SK-N-SH (cell line): Measurements from ENCODE around the gene NFIA. TPM values are rescaled to one million over a fixed set of nuclear protein-coding genes. Genes with fewer than 3 reads are reported as not detected.

ENCODE experiments used
- CTCF ChIA-PET: fragments of 300-600, 350-600 bp; formaldehyde crosslinking; extraction: SDS; loops from one replicate; lab custom pipeline; 2021; lab: Yijun Ruan, JAX
- POLR2A ChIA-PET: fragments of 350-600 bp; sonication (Branson Sonifier 250); formaldehyde crosslinking; extraction: SDS; loops from one replicate; lab custom pipeline; 2020; ENCODE audit warnings: antibody characterized with exemption, inconsistent platforms; lab: Yijun Ruan, JAX
- DNase-seq: peaks from one replicate; pipeline ENCODE4 v3.0.0; 2012
- H2AFZ ChIP-seq: fragments of 200-600 bp; sonication (generic); 2 replicates; pipeline ENCODE4 v1.8.1; 2016; ENCODE audit warnings: antibody characterized with exemption, mild to moderate bottlenecking, low read depth
- H3F3A ChIP-seq: fragments of 200-600 bp; sonication (generic); replicated peaks from 2 replicates; pipeline ENCODE3; 2016; ENCODE audit warnings: antibody characterized with exemption, mild to moderate bottlenecking; ENCODE audit not compliant: insufficient read depth
- H3K27ac ChIP-seq, 2 experiments: fragments of 200-500 bp in 1 of 2; fragments of 200-600 bp in 1 of 2; sonication (Bioruptor generic) in 1 of 2; sonication (generic), shearing (Covaris generic) in 1 of 2; 2 replicates each; pipeline versions ENCODE4 v1.5.1 to v1.6.1; 2014 to 2016; ENCODE audit warnings: low read depth in 2 of 2, inconsistent platforms in 1 of 2, low read length in 1 of 2, mild to moderate bottlenecking in 1 of 2, mixed read lengths in 1 of 2
- H3K27me3 ChIP-seq: fragments of 200-600 bp; sonication (generic), shearing (Covaris generic); 2 replicates; pipeline ENCODE4 v1.6.1; 2016; ENCODE audit warnings: mixed run types; ENCODE audit not compliant: insufficient read depth
- H3K36me3 ChIP-seq, 2 experiments: fragments of 200-500 bp in 1 of 2; fragments of 200-600 bp in 1 of 2; sonication (Bioruptor generic) in 1 of 2; sonication (generic) in 1 of 2; replicated peaks in 1 of 2; 2 replicates each; pipeline versions ENCODE3 to v1.5.1; 2014 to 2016; ENCODE audit warnings: low read length in 1 of 2, mild to moderate bottlenecking in 1 of 2; ENCODE audit not compliant: insufficient read depth in 2 of 2, control insufficient read depth in 1 of 2
- H3K4me1 ChIP-seq, 2 experiments: fragments of 200-500 bp in 1 of 2; fragments of 200-600 bp in 1 of 2; sonication (Bioruptor generic) in 1 of 2; sonication (generic), shearing (Covaris generic) in 1 of 2; 2 replicates each; pipeline versions ENCODE4 v1.5.1 to v1.6.1; 2014 to 2016; ENCODE audit warnings: low read depth in 1 of 2, low read length in 1 of 2, mixed run types in 1 of 2; ENCODE audit not compliant: insufficient read depth in 2 of 2, control insufficient read depth in 1 of 2
- H3K4me2 ChIP-seq: fragments of 200-600 bp; sonication (generic), shearing (Covaris generic); 2 replicates; pipeline ENCODE4 v1.6.1; 2017; ENCODE audit warnings: mixed run types
- H3K4me3 ChIP-seq, 2 experiments: fragments of 200-500 bp in 1 of 2; fragments of 200-600 bp in 1 of 2; sonication (Bioruptor generic) in 1 of 2; sonication (generic), shearing (Covaris generic) in 1 of 2; 2 replicates each; pipeline versions ENCODE4 v1.5.1 to v1.8.1; 2014 to 2016; ENCODE audit warnings: low read depth in 2 of 2, inconsistent platforms in 1 of 2, low read length in 1 of 2, mild to moderate bottlenecking in 1 of 2, mixed read lengths in 1 of 2, moderate library complexity in 1 of 2
- H3K79me2 ChIP-seq: fragments of 200-600 bp; sonication (generic); 2 replicates; pipeline ENCODE4 v1.8.1; 2017; ENCODE audit warnings: mild to moderate bottlenecking; ENCODE audit not compliant: insufficient read depth
- H3K9ac ChIP-seq: fragments of 200-600 bp; sonication (generic); 2 replicates; pipeline ENCODE4 v1.6.1; 2017; ENCODE audit warnings: mixed run types
- H3K9me2 ChIP-seq: fragments of 200-600 bp; sonication (generic); 2 replicates; pipeline ENCODE4 v1.6.1; 2017; ENCODE audit warnings: mixed run types
- H3K9me3 ChIP-seq: fragments of 200-600 bp; sonication (generic); 2 replicates; pipeline ENCODE4 v1.6.1; 2017; ENCODE audit warnings: mixed run types, mild to moderate bottlenecking, moderate library complexity
- H4K20me1 ChIP-seq: fragments of 200-600 bp; sonication (generic); 2 replicates; pipeline ENCODE4 v1.6.1; 2017; ENCODE audit warnings: mild to moderate bottlenecking, mixed run types; ENCODE audit not compliant: insufficient read depth
- FOSL2 ChIP-seq: IDR thresholded peaks from 2 replicates; pipeline ENCODE4 v1.4.0; 2012; ENCODE audit warnings: low read depth, mild to moderate bottlenecking, moderate library complexity, borderline replicate concordance
- JUND ChIP-seq: IDR thresholded peaks from 2 replicates; pipeline ENCODE4 v1.4.0; 2012
- NRF1 ChIP-seq: IDR thresholded peaks from 2 replicates; pipeline ENCODE4 v1.6.1; 2012; ENCODE audit warnings: low read depth, mild to moderate bottlenecking, low read length
- POLR2AphosphoS5 ChIP-seq: IDR thresholded peaks from 2 replicates; pipeline ENCODE4 v1.6.1; 2012; ENCODE audit warnings: low read depth, low read length
- RAD21 ChIP-seq: IDR thresholded peaks from 2 replicates; pipeline ENCODE4 v1.6.1; 2012; ENCODE audit warnings: mild to moderate bottlenecking, low read length
- RXRA ChIP-seq: IDR thresholded peaks from 2 replicates; pipeline ENCODE4 v1.4.0; 2012; ENCODE audit warnings: low read depth, mild to moderate bottlenecking, borderline replicate concordance
- SIN3A ChIP-seq: IDR thresholded peaks from 2 replicates; pipeline ENCODE4 v1.6.1; 2012; ENCODE audit warnings: low read depth, mild to moderate bottlenecking, low read length, moderate library complexity, borderline replicate concordance
- SMC3 ChIP-seq: IDR thresholded peaks from 2 replicates; pipeline ENCODE4 v1.6.1; 2012; ENCODE audit warnings: low read depth, low read length, improper control_type of control experiment
- TEAD4 ChIP-seq: IDR thresholded peaks from 2 replicates; pipeline ENCODE4 v1.4.0; 2012; ENCODE audit warnings: mild to moderate bottlenecking, borderline replicate concordance; ENCODE audit not compliant: insufficient read depth
- WGBS: methylation state at CpG from one replicate; pipeline ENCODE4 v1.1.6; 2017; ENCODE audit warnings: low lambda C conversion rate; 5-methylcytosine and 5-hydroxymethylcytosine counted together
- polyA plus RNA-seq, 3 experiments: library from polyadenylated mRNA; depleted of rRNA; stranded (reverse); fragments of >200 nt; gene quantifications; 2 replicates each; pipeline ENCODE4 v1.2.3, GENCODE V29; 2012
- TF ChIP-seq, protein P1 (sequence below): IDR thresholded peaks from 2 replicates; pipeline ENCODE4 v1.6.1; 2012; ENCODE audit warnings: mild to moderate bottlenecking, low read depth, low read length, moderate library complexity
- TF ChIP-seq, protein P2 (sequence below): IDR thresholded peaks from 2 replicates; pipeline ENCODE4 v1.4.0; 2012; ENCODE audit warnings: low read depth, borderline replicate concordance
- TF ChIP-seq, protein P3 (sequence below): fragments of 200-600 bp; sonication (generic); IDR thresholded peaks from 2 replicates; pipeline ENCODE4 v1.6.1; 2017; ENCODE audit warnings: antibody characterized with exemption, mild to moderate bottlenecking, moderate library complexity
- TF ChIP-seq, protein P4 (sequence below): fragments of 150-350 bp; IDR thresholded peaks from 2 replicates; pipeline ENCODE4 v1.6.1; 2017; ENCODE audit warnings: antibody characterized with exemption, low read length, low read depth, borderline replicate concordance
- TF ChIP-seq, protein P5 (sequence below): IDR thresholded peaks from 2 replicates; pipeline ENCODE4 v1.4.0; 2012; ENCODE audit warnings: low read depth

NFIA gene
- polyA plus RNA-seq, 1 of the 3 experiments (the other 2 are of a cell fraction) = 3.3 TPM

DNA sequence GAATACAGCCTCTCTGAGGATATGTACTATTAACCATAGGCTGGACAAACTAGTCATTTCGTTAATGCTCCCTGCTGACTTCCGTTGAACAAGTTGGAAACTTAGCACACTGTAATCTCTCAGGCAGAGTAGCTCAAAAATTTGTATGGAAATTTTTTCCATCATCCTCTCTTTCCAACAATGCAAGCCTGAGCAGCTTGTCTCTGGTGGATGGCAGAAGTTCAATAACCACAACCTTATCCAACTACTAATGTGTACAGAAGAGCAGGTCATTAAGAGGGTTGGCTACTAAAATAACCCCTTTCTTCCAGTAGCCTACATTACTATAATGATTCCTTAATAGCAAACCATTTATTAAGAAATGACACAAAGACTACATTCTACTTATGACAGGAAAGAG, 262.3 kb downstream of the NFIA start (continued):
- TF ChIP-seq, protein P1, sequence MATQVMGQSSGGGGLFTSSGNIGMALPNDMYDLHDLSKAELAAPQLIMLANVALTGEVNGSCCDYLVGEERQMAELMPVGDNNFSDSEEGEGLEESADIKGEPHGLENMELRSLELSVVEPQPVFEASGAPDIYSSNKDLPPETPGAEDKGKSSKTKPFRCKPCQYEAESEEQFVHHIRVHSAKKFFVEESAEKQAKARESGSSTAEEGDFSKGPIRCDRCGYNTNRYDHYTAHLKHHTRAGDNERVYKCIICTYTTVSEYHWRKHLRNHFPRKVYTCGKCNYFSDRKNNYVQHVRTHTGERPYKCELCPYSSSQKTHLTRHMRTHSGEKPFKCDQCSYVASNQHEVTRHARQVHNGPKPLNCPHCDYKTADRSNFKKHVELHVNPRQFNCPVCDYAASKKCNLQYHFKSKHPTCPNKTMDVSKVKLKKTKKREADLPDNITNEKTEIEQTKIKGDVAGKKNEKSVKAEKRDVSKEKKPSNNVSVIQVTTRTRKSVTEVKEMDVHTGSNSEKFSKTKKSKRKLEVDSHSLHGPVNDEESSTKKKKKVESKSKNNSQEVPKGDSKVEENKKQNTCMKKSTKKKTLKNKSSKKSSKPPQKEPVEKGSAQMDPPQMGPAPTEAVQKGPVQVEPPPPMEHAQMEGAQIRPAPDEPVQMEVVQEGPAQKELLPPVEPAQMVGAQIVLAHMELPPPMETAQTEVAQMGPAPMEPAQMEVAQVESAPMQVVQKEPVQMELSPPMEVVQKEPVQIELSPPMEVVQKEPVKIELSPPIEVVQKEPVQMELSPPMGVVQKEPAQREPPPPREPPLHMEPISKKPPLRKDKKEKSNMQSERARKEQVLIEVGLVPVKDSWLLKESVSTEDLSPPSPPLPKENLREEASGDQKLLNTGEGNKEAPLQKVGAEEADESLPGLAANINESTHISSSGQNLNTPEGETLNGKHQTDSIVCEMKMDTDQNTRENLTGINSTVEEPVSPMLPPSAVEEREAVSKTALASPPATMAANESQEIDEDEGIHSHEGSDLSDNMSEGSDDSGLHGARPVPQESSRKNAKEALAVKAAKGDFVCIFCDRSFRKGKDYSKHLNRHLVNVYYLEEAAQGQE = no peak
- no peak for TF ChIP-seq RAD21
- TF ChIP-seq RXRA = no peak
- no peak for TF ChIP-seq TEAD4
- TF ChIP-seq SIN3A = no peak
- no peak for TF ChIP-seq FOSL2

DNA sequence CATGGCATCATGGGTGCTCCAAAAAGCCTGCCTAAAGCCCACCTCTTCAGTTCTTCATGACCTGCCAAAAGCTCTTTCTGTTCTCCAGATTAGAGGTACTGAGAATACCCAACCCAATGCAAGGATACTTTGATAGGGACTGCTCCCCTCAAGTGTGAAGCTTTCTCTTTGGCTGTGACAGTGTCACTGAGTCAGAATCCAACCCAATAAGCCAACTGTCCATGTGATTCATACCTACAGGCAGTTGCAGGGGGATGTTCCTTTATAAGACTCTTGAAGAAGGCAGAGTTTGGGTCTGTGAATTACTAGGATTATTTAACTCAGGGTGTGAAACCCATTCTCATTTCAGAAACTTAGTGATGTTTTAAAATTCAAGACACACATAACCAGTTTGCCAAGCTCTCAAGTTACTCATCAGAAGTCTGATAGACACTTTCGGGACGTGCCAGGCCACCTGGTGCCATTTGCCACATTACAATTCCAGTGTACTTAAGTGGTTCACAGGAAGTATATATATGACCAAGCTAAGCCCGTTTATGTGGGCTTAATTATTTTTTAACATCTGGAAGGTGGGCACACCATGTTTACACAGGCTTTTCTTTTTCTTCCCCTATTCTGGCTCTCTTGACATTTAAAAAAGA, 265.8 kb downstream of the NFIA start:
- POLR2A ChIA-PET = no interaction called here
- Histone ChIP-seq H3K4me3 (no peak overlapping the region), H4K20me1 (no peaks in the 10 kb centered on the region), H3F3A (no peaks in the 10 kb centered on the region), H3K4me2 (no peak overlapping the region), H3K36me3 (peaks cover 0 to 7% of the 10 kb centered on the region in 2 experiments), H3K79me2 (no peaks in the 10 kb centered on the region), H3K27me3 (no peaks in the 10 kb centered on the region), H3K9me3 (no peaks in the 10 kb centered on the region), H3K9me2 (no peaks in the 10 kb centered on the region), H3K27ac (no peak overlapping the region), H3K4me1 (no peaks in the 10 kb centered on the region), H3K9ac (no peak overlapping the region), H2AFZ (no peak overlapping the region)
- WGBS = 97% methylated on average over 3 of the region's 3 CpGs
- CTCF ChIA-PET = interaction anchor here (1.2 kb wide), 1 partner anchor 10 kb away, joined by 8 read pairs; no protein-coding TSS in a partner anchor
- no peak for DNase-seq
- TF ChIP-seq, protein P2, sequence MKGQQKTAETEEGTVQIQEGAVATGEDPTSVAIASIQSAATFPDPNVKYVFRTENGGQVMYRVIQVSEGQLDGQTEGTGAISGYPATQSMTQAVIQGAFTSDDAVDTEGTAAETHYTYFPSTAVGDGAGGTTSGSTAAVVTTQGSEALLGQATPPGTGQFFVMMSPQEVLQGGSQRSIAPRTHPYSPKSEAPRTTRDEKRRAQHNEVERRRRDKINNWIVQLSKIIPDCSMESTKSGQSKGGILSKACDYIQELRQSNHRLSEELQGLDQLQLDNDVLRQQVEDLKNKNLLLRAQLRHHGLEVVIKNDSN = no peak

DNA sequence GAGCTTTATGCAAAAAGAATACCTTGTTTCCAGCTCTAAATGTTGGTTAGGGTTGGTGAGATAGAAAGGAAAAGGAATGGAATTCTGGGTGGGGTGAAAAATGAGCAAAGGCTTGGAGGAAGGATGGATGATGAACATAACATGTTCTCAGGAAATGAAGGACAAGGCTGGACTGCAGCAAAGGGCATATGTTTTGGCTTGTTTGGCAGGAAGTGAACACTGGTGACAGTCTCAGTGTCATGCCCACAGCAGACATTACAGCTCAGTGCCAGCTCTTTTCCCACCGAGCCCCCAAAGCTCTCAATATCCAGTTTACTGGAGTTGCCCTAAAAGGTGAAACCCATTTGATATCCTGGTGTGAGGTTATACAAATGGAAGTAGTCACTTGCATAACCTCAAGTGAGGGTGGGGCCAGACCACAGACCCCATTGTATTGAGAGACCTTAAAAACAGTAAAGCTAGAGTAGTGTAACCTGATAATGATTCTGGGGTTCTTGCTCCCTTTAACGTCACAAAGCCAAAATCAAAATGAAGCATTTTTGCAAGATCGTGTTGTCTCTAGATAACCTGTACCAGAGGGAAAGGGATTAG, 270.6 kb downstream of the NFIA start:
- ChIA-PET CTCF (interaction anchor here (0.6 to 1.5 kb wide), 4 partner anchors 14 to 1001 kb away, joined by 3 to 6 read pairs (median 4); no protein-coding TSS in a partner anchor), POLR2A (interaction anchor here (0.6 kb wide), 1 partner anchor 483 kb away, joined by 4 read pairs; no protein-coding TSS in a partner anchor)
- no peaks in the 10 kb centered on the region for H3F3A ChIP-seq
- TF ChIP-seq SMC3 (no peak), SIN3A (no peak), JUND (no peak), POLR2AphosphoS5 (no peak), RXRA (no peak), TEAD4 (no peak), RAD21 (no peak), NRF1 (no peak)
- TF ChIP-seq, protein P3, sequence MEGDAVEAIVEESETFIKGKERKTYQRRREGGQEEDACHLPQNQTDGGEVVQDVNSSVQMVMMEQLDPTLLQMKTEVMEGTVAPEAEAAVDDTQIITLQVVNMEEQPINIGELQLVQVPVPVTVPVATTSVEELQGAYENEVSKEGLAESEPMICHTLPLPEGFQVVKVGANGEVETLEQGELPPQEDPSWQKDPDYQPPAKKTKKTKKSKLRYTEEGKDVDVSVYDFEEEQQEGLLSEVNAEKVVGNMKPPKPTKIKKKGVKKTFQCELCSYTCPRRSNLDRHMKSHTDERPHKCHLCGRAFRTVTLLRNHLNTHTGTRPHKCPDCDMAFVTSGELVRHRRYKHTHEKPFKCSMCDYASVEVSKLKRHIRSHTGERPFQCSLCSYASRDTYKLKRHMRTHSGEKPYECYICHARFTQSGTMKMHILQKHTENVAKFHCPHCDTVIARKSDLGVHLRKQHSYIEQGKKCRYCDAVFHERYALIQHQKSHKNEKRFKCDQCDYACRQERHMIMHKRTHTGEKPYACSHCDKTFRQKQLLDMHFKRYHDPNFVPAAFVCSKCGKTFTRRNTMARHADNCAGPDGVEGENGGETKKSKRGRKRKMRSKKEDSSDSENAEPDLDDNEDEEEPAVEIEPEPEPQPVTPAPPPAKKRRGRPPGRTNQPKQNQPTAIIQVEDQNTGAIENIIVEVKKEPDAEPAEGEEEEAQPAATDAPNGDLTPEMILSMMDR = no peak
- TF ChIP-seq, protein P4, sequence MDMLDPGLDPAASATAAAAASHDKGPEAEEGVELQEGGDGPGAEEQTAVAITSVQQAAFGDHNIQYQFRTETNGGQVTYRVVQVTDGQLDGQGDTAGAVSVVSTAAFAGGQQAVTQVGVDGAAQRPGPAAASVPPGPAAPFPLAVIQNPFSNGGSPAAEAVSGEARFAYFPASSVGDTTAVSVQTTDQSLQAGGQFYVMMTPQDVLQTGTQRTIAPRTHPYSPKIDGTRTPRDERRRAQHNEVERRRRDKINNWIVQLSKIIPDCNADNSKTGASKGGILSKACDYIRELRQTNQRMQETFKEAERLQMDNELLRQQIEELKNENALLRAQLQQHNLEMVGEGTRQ = no peak
- TF ChIP-seq, protein P5, sequence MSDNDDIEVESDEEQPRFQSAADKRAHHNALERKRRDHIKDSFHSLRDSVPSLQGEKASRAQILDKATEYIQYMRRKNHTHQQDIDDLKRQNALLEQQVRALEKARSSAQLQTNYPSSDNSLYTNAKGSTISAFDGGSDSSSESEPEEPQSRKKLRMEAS = no peak

More for the DNA sequence above, 270.6 kb downstream of the NFIA start:
- Histone ChIP-seq H3K9me3 (no peaks in the 10 kb centered on the region), H3K36me3 (peaks cover 0 to 18% of the 10 kb centered on the region in 2 experiments), H3K27me3 (no peaks in the 10 kb centered on the region), H3K79me2 (no peaks in the 10 kb centered on the region), H2AFZ (no peak overlapping the region), H4K20me1 (no peaks in the 10 kb centered on the region), H3K9me2 (no peaks in the 10 kb centered on the region), H3K4me1 (peaks cover 0 to 4% of the 10 kb centered on the region in 2 experiments; a peak in 1 of 4 replicates), H3K4me3 (no peak overlapping the region), H3K9ac (no peak overlapping the region), H3K4me2 (no peak overlapping the region), H3K27ac (no peak overlapping the region)
- no peak for DNase-seq
- 100% methylated on average over 2 of the region's 3 CpGs for WGBS
